IPS DF 6.9 (cell line): ENCODE measurements around the gene MUC2.

Source experiments
- DNase-seq: peaks from one replicate; pipeline ENCODE4 v3.0.0-alpha.2; 2013; ENCODE audit warnings: low read depth, low spot score
- H3K27ac ChIP-seq: one replicate; pipeline ENCODE4 v1.5.1; 2013; ENCODE audit warnings: low read length, control low read depth
- H3K27me3 ChIP-seq: 2 replicates; pipeline ENCODE4 v1.6.1; 2013; ENCODE audit warnings: mild to moderate bottlenecking, low read length; ENCODE audit not compliant: control insufficient read depth, insufficient read depth
- H3K36me3 ChIP-seq: 2 replicates; pipeline ENCODE4 v1.6.1; 2013; ENCODE audit warnings: low read length; ENCODE audit not compliant: control insufficient read depth, insufficient read depth
- H3K4me1 ChIP-seq: 2 replicates; pipeline ENCODE4 v1.6.1; 2013; ENCODE audit warnings: low read length; ENCODE audit not compliant: control insufficient read depth, insufficient read depth
- H3K4me3 ChIP-seq: 2 replicates; pipeline ENCODE4 v1.5.1; 2013; ENCODE audit warnings: mild to moderate bottlenecking, low read length
- H3K9me3 ChIP-seq: 2 replicates; pipeline ENCODE4 v1.6.1; 2013; ENCODE audit warnings: low read length, inconsistent platforms; ENCODE audit not compliant: control insufficient read depth, insufficient read depth
- WGBS: extraction: QIAGEN DNeasy Blood & Tissue Kit; methylation state at CpG from one replicate; pipeline ENCODE4 v1.1.7; 2013; ENCODE audit warnings: mixed read lengths, missing lambda C conversion rate; ENCODE audit not compliant: insufficient read length, insufficient coverage; 5-methylcytosine and 5-hydroxymethylcytosine counted together

MUC2 gene

DNA sequence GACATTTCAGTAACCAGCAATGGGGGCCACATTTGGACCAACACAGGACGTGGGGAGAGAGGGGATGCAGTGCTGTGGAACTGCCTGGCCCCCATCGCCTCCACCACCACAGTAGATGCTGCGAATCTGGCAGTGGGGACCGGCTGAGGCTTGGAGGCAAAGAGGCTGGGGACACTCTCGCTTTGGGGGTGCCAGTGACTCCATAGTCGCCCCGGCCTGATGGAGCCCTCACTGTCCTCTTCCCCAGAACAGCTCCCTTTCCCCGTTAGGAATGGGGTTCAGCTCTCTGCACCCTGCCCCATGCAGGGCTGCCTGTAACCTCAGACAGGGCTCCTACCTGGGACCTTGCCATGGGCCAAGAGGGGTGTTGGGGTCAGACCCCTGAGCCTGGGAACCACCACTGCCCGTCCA lies 1.8 kb upstream of the MUC2 start:
- WGBS = no CpG with 5 or more reads among the region's 9 CpGs
- H3K4me1 ChIP-seq = peaks cover 2% of the 10 kb centered on the region; the same call in 1 of the 2 replicates
- DNase-seq = no peak

DNA sequence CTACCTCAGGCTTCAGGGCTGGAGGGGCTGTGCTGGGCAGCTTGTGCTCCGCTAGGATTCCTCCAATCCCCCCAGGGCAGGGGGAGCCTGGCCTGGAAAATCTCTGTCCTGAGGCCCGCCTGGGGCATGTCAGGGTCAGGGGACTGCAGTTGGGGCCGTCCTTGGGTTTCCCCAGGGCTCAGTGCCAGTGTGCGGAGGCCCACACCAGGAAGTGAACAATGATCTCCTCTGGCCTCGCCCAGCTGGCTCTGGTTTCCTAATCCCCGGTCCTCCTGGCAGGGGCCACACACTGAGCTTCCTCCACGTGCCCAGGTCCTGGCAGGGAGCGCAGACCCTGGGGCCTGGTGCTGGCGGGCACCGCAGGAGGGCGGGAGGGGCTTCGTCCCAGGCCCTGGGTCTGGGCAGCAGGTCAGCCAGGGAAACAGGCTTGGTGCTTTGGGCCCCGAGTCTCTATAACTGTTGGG lies 1.4 kb upstream of the MUC2 start:
- no peaks in the 10 kb centered on the region; the same call in 1 of the 2 replicates for H3K36me3 ChIP-seq
- no peaks in the 10 kb centered on the region; the same call in 1 of the 2 replicates for H3K27me3 ChIP-seq
- no peak for DNase-seq
- no peak overlapping the region for H3K27ac ChIP-seq
- no peaks in the 10 kb centered on the region for H3K9me3 ChIP-seq
- H3K4me3 ChIP-seq = no peak overlapping the region
- peaks cover 2% of the 10 kb centered on the region; the same call in 1 of the 2 replicates for H3K4me1 ChIP-seq
- WGBS = no CpG with 5 or more reads among the region's 13 CpGs

More for the DNA sequence above, 1.8 kb upstream of the MUC2 start:
- Histone ChIP-seq H3K9me3 (no peaks in the 10 kb centered on the region), H3K27ac (no peak overlapping the region), H3K4me3 (no peak overlapping the region; the same call in 1 of the 2 replicates), H3K36me3 (no peaks in the 10 kb centered on the region; the same call in 1 of the 2 replicates), H3K27me3 (no peaks in the 10 kb centered on the region; the same call in 1 of the 2 replicates)

DNA sequence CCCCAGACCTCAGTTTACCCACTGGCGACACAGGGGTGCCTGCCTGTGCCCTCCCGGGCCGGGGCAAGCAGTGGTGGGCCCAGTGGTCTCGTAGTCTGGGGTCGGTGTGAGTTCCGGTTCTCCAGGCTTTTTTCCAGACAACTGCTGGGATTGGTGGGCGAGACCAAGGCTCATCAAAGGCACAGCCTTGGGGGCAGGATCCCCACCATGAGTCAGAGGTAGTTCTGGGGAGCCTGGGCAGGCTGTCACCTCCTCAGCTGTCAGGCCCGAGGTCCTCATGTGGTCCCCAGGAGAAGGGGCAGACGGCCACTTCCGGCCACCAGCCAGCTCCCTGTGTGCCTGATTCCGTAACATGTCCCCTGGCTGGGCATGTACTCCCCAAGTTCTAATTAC lies 827 bp upstream of the MUC2 start:
- WGBS = no CpG with 5 or more reads among the region's 11 CpGs
- Histone ChIP-seq H3K36me3 (no peaks in the 10 kb centered on the region; the same call in 1 of the 2 replicates), H3K4me1 (peaks cover 2% of the 10 kb centered on the region; the same call in 1 of the 2 replicates), H3K27me3 (no peaks in the 10 kb centered on the region; the same call in 1 of the 2 replicates), H3K4me3 (no peak overlapping the region), H3K27ac (no peak overlapping the region), H3K9me3 (no peaks in the 10 kb centered on the region)
- no peak for DNase-seq

DNA sequence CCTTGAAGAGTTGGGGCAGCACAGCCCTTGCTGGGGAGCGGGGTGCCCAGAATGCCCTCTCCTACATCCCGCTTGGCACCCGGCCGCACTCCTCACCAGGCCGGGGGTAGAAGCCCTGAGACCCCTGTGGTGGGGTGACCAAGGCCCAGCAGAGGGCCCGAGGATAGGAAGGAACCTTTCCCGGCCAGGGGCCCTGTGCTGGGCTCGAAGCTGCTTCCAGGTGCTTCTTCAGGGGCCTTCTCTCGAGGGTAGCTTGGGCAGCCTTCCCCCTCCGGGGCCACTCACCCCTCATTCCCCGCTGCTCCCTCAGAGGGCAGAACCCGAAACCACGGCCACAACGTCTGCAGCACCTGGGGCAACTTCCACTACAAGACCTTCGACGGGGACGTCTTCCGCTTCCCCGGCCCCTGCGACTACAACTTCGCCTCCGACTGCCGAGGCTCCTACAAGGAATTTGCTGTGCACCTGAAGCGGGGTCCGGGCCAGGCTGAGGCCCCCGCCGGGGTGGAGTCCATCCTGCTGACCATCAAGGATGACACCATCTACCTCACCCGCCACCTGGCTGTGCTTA lies 752 bp downstream of the MUC2 start:
- Histone ChIP-seq H3K9me3 (no peaks in the 10 kb centered on the region), H3K27me3 (no peaks in the 10 kb centered on the region), H3K4me1 (peaks cover 2% of the 10 kb centered on the region; the same call in 1 of the 2 replicates), H3K27ac (no peak overlapping the region), H3K36me3 (no peaks in the 10 kb centered on the region; the same call in 1 of the 2 replicates), H3K4me3 (no peak overlapping the region)
- no peak for DNase-seq
- WGBS = no CpG with 5 or more reads among the region's 28 CpGs

DNA sequence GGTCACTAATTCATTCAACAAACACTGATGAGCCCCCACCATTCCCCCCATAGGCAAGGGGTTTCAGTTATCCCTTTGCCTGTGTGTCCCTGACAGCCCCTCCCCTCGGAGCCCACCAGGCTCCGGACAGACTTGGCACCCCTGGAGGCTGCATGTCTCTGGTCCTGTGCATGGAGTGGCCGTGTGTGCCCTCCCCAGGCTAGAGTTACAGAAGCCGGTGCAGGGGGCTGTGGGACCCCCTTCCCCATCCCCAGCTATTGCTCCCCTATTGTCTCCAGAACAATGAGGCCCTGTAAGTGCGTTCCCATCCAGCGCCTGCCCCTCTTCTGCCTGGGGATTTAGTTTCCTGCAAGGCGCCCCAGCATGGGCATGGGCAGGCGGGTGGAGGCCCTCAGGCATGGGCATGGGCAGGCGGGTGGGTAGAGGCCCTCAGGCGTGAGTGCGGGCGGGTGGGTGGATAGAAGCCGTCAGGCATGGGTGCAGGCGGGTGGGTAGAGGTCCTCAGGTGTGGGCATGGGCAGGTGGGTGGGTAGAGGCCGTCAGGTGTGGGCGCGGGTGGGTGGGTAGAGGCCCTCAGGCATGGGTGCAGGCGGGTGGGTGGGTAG lies 1.5 kb downstream of the MUC2 start:
- no peaks in the 10 kb centered on the region for H3K9me3 ChIP-seq
- no peak for DNase-seq
- H3K27me3 ChIP-seq = no peaks in the 10 kb centered on the region
- H3K27ac ChIP-seq = no peak overlapping the region
- no peak overlapping the region for H3K4me3 ChIP-seq
- no peaks in the 10 kb centered on the region; the same call in 1 of the 2 replicates for H3K36me3 ChIP-seq
- WGBS = no CpG with 5 or more reads among the region's 18 CpGs
- H3K4me1 ChIP-seq = peaks cover 2% of the 10 kb centered on the region; the same call in 1 of the 2 replicates

- no peak overlapping the region for H3K27ac ChIP-seq
- no peak for DNase-seq
- no peaks in the 10 kb centered on the region; the same call in 1 of the 2 replicates for H3K36me3 ChIP-seq
- peaks cover 2% of the 10 kb centered on the region; the same call in 1 of the 2 replicates for H3K4me1 ChIP-seq
- H3K4me3 ChIP-seq = no peak overlapping the region
- H3K27me3 ChIP-seq = no peaks in the 10 kb centered on the region
- no peaks in the 10 kb centered on the region for H3K9me3 ChIP-seq
- WGBS = no CpG with 5 or more reads among the region's 11 CpGs
These were observed 2.4 kb downstream of the MUC2 start for GRCh38 chr11:1077033-1077416.

GRCh38 chr11:1077417-1078119 lies 2.9 kb downstream of the MUC2 start:
- Histone ChIP-seq H3K4me1 (peaks cover 2% of the 10 kb centered on the region; the same call in 1 of the 2 replicates), H3K36me3 (no peaks in the 10 kb centered on the region; the same call in 1 of the 2 replicates), H3K27me3 (no peaks in the 10 kb centered on the region), H3K9me3 (no peaks in the 10 kb centered on the region), H3K27ac (no peak overlapping the region), H3K4me3 (no peak overlapping the region)
- no peak for DNase-seq
- WGBS = no CpG with 5 or more reads among the region's 33 CpGs

GRCh38 chr11:1078191-1078601 lies 3.5 kb downstream of the MUC2 start:
- peaks cover 2% of the 10 kb centered on the region; the same call in 1 of the 2 replicates for H3K4me1 ChIP-seq
- DNase-seq = no peak
- no peak overlapping the region for H3K4me3 ChIP-seq
- H3K36me3 ChIP-seq = no peaks in the 10 kb centered on the region; the same call in 1 of the 2 replicates
- no CpG with 5 or more reads among the region's 39 CpGs for WGBS
- no peak overlapping the region for H3K27ac ChIP-seq
- no peaks in the 10 kb centered on the region for H3K27me3 ChIP-seq
- H3K9me3 ChIP-seq = no peaks in the 10 kb centered on the region

GRCh38 chr11:1081601-1082311 lies 7.1 kb downstream of the MUC2 start:
- H3K4me1 ChIP-seq = no peaks in the 10 kb centered on the region
- no peaks in the 10 kb centered on the region; the same call in 1 of the 2 replicates for H3K36me3 ChIP-seq
- WGBS = no CpG with 5 or more reads among the region's 33 CpGs
- no peak overlapping the region for H3K4me3 ChIP-seq
- H3K9me3 ChIP-seq = no peaks in the 10 kb centered on the region
- no peak for DNase-seq
- no peaks in the 10 kb centered on the region for H3K27me3 ChIP-seq
- no peak overlapping the region for H3K27ac ChIP-seq

DNA sequence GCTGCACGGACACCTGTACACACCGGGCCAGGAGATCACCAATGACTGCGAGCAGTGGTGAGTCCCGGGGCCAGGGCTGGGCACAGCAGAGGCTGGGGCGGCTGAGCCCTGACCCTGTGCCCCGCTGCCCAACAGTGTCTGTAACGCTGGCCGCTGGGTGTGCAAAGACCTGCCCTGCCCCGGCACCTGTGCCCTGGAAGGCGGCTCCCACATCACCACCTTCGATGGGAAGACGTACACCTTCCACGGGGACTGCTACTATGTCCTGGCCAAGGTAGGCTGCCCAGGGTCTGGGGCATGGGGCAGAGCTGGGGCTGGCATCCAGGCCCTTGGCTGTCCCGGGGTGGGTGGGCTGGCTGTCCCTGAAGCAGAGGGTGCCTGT lies 7.7 kb downstream of the MUC2 start:
- no CpG with 5 or more reads among the region's 14 CpGs for WGBS
- Histone ChIP-seq H3K27me3 (no peaks in the 10 kb centered on the region), H3K4me3 (no peak overlapping the region), H3K4me1 (no peaks in the 10 kb centered on the region), H3K27ac (no peak overlapping the region), H3K36me3 (no peaks in the 10 kb centered on the region; the same call in 1 of the 2 replicates), H3K9me3 (no peaks in the 10 kb centered on the region)
- no peak for DNase-seq
